Activated CD4-positive, CD25-positive, alpha-beta regulatory T cell (primary cell): ENCODE data around the gene CLCNKA.
A peak's percentile ranks its signal among the peaks of the same experiment; 100 is the strongest.
"Not testable (repeated sequence)": the region's sequence is repeated elsewhere in the genome, so short reads cannot be mapped to it uniquely, and the experiment has no call there.

Experiments used
- DNase-seq, 4 experiments: peaks; one replicate each; lab custom pipeline; 2025; lab: John Stamatoyannopoulos, UW

The CLCNKA gene

GRCh38 chr1:16042096-16042495 lies 20.3 kb downstream of the CLCNKA start:
- DNase-seq, result no peak

GRCh38 chr1:16042654-16043053 lies 20.8 kb downstream of the CLCNKA start:
- DNase-seq, result not testable (repeated sequence)

- DNase-seq, result no peak
Measured at GRCh38 chr1:16043521-16043920, 21.7 kb downstream of the CLCNKA start, which contains the start of gene CLCNKB. CLCNKB (plus strand) TSS chr1:16043782; CDS start chr1:16044493, 711 bp downstream.

GRCh38 chr1:16043950-16044349 lies 22.1 kb downstream of the CLCNKA start:
- DNase-seq, result no peak

GRCh38 chr1:16046842-16047241 lies 25.0 kb downstream of the CLCNKA start:
- no peak for DNase-seq

GRCh38 chr1:16047791-16048475 lies 26.1 kb downstream of the CLCNKA start:
- DNase-seq, result no peak

- no peak for DNase-seq
Measured at GRCh38 chr1:16048573-16049189, 26.8 kb downstream of the CLCNKA start.

- no peak for DNase-seq
Measured at GRCh38 chr1:16050328-16050727, 28.5 kb downstream of the CLCNKA start.

- no peak for DNase-seq
Measured at GRCh38 chr1:16051039-16051438, 29.2 kb downstream of the CLCNKA start.

GRCh38 chr1:16051949-16052348 lies 30.1 kb downstream of the CLCNKA start:
- not testable (repeated sequence) for DNase-seq

GRCh38 chr1:16053781-16054502 lies 32.1 kb downstream of the CLCNKA start:
- no peak for DNase-seq

- no peak for DNase-seq
Measured at GRCh38 chr1:16054598-16055540, 33.0 kb downstream of the CLCNKA start.

GRCh38 chr1:16055613-16056520 lies 34.0 kb downstream of the CLCNKA start:
- DNase-seq, result peak; percentile 45 to 81 (median 58)

- DNase-seq, result not testable (repeated sequence)
Measured at GRCh38 chr1:16056521-16056912, 34.7 kb downstream of the CLCNKA start.

GRCh38 chr1:16057314-16057915 lies 35.6 kb downstream of the CLCNKA start:
- DNase-seq, result not testable (repeated sequence)

GRCh38 chr1:16058394-16059120 lies 36.7 kb downstream of the CLCNKA start:
- DNase-seq, result not testable (repeated sequence)

GRCh38 chr1:16061266-16061665 lies 39.4 kb downstream of the CLCNKA start:
- no peak for DNase-seq

- DNase-seq, result not testable (repeated sequence)
Measured at GRCh38 chr1:16061989-16062686, 40.3 kb downstream of the CLCNKA start.

GRCh38 chr1:16062687-16063075 lies 40.8 kb downstream of the CLCNKA start:
- DNase-seq, result not testable (repeated sequence)
